Muscle layer of colon (tissue), 2 donors: ENCODE results near the gene PI4KA.

Source experiments
- H3K27ac ChIP-seq: one replicate; pipeline ENCODE4 v1.7.0; 2013; ENCODE audit warnings: low read depth, mild to moderate bottlenecking, low read length, moderate library complexity
- H3K27me3 ChIP-seq, 2 donors: one replicate each; pipeline ENCODE4 v1.7.0; 2013; ENCODE audit warnings: low read length in 2 of 2, mild to moderate bottlenecking in 2 of 2; ENCODE audit not compliant: insufficient read depth in 2 of 2, control insufficient read depth in 1 of 2
- H3K36me3 ChIP-seq: one replicate; pipeline ENCODE4 v1.7.0; 2013; ENCODE audit warnings: mild to moderate bottlenecking, low read length; ENCODE audit not compliant: insufficient read depth
- H3K4me1 ChIP-seq: one replicate; pipeline ENCODE4 v1.7.0; 2013; ENCODE audit warnings: mild to moderate bottlenecking, low read length; ENCODE audit not compliant: insufficient read depth
- H3K4me3 ChIP-seq, 2 donors: one replicate each; pipeline ENCODE4 v1.7.0; 2013; ENCODE audit warnings: low read length in 2 of 2, low read depth in 1 of 2, mild to moderate bottlenecking in 1 of 2, moderate library complexity in 1 of 2
- H3K9ac ChIP-seq: one replicate; pipeline ENCODE4 v1.7.0; 2013; ENCODE audit warnings: low read length
- H3K9me3 ChIP-seq: one replicate; pipeline ENCODE4 v1.7.0; 2013; ENCODE audit warnings: mild to moderate bottlenecking, low read length
- donor health status: abdominal sarcoma.
- donor health status: Adenocarcinoma of cecum.

PI4KA gene

DNA sequence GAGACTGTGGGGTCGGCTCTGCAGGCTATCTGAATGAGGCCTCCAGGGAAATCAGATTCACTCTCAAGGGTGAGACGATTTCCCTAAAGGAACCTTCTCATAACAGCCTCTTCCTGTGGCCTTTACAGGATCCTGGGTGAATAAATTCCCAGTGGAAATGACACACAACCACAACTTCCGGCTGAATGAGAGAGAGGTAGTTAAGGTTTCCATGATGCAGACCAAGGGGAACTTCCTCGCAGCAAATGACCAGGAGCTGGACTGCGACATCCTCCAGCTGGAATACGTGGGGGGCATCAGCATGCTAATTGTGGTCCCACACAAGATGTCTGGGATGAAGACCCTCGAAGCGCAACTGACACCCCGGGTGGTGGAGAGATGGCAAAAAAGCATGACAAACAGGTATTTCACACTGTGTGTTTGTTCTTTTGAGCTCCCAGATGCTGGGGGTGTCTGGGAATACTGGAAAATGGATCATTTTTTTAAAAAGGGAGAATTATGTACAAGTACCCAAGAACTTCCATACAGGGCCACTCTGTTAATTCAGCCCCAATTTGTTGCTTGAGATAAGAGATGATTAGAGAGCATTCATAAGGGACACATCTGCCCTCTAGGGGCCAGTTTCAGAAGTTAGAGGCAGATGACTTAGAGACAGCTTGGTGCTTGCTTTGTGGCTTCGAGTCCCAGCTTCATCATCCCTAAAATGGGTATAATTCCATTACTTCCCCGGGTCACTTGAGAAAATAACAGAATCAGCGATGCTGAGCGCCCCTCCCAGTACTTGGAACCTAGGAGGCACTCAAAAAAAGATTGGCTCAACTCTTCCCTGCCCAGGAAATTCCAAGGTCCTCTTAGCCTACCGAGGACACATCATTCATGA, 74.5 kb downstream of the PI4KA start:
- Histone ChIP-seq H3K9ac (no peak overlapping the region), H3K9me3 (no peaks in the 10 kb centered on the region), H3K27ac (no peak overlapping the region), H3K4me1 (no peaks in the 10 kb centered on the region), H3K27me3 (no peaks in the 10 kb centered on the region), H3K36me3 (peaks cover 27% of the 10 kb centered on the region), H3K4me3 (no peak overlapping the region)

DNA sequence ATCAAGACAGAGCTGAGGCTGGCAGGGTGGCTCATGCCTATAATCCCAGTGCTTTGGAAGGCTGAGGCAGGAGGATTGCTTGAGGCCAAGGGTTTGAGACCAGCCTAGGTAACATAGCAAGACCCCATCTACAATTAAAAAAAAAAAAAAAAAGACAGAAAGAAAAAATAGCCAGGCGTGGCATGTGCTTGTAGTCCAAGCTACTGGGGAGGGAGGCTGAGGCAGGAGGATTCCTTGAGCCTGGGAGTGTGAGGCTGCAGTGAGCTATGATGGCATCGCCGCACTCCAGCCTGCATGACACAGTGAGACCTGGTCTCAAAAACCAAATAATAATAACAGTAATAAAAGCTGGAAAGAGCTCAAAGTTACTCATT, 75.3 kb downstream of the PI4KA start:
- Histone ChIP-seq H3K9ac (no peak overlapping the region), H3K27ac (no peak overlapping the region), H3K4me3 (no peak overlapping the region), H3K9me3 (no peaks in the 10 kb centered on the region), H3K36me3 (peaks cover 24% of the 10 kb centered on the region), H3K4me1 (no peaks in the 10 kb centered on the region), H3K27me3 (no peaks in the 10 kb centered on the region)

DNA sequence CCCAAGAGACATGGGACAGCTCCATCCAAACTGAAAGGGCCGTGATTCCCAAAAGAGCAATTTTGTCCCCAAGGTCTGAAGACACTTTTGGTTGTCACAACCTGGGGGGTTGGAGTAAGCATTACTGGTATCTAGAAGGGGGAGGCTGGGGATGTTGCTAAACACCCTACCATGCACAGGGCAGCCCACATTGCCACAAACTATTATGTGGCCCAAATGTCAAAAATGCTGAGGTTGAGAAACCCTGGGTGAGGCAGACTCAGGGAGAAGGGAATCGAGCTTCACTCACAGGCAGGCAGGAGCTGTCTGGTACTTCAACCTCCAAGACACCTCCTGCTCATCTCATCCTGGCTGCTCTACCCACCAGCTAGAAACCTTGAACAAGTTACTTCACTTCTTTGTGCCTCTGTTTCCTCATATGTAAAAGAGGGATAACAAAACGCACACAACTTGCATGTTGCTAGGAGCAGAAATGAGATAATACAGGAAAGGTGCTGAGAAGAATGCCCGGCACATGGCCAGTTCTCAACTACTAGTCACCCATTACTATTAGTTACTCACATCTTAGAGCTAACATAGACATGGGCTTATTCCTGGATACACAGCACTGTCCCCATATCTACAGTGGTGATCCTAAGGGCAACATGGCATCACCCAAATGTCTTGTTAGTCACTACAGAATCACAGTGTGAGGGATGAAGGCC, 75.9 kb downstream of the PI4KA start:
- H3K27ac ChIP-seq = no peak overlapping the region
- H3K4me3 ChIP-seq = no peak overlapping the region
- no peaks in the 10 kb centered on the region for H3K9me3 ChIP-seq
- no peaks in the 10 kb centered on the region for H3K4me1 ChIP-seq
- no peak overlapping the region for H3K9ac ChIP-seq
- no peaks in the 10 kb centered on the region for H3K27me3 ChIP-seq
- peaks cover 19% of the 10 kb centered on the region for H3K36me3 ChIP-seq

DNA sequence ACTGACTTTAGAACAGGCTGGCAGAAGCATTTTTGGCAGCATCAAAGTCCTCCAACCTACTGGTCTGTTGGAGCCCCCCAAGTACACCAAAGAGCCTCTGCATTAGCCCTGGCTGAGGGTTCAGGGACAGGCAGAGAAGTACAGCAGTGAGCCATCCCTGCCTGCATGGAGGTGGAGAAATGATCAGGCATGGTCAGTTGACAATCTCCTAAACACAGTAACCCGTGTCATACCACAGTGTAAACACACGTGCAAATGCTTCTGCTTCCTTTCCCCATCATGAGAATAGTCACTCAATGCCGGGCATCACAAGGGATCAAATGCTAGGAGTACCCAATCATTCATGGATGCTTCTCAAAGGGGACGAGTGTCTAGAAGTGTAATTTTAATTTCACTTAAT, 76.5 kb downstream of the PI4KA start:
- Histone ChIP-seq H3K27ac (no peak overlapping the region), H3K4me3 (no peak overlapping the region), H3K36me3 (peaks cover 14% of the 10 kb centered on the region), H3K4me1 (no peaks in the 10 kb centered on the region), H3K9me3 (no peaks in the 10 kb centered on the region), H3K27me3 (no peaks in the 10 kb centered on the region), H3K9ac (no peak overlapping the region)

DNA sequence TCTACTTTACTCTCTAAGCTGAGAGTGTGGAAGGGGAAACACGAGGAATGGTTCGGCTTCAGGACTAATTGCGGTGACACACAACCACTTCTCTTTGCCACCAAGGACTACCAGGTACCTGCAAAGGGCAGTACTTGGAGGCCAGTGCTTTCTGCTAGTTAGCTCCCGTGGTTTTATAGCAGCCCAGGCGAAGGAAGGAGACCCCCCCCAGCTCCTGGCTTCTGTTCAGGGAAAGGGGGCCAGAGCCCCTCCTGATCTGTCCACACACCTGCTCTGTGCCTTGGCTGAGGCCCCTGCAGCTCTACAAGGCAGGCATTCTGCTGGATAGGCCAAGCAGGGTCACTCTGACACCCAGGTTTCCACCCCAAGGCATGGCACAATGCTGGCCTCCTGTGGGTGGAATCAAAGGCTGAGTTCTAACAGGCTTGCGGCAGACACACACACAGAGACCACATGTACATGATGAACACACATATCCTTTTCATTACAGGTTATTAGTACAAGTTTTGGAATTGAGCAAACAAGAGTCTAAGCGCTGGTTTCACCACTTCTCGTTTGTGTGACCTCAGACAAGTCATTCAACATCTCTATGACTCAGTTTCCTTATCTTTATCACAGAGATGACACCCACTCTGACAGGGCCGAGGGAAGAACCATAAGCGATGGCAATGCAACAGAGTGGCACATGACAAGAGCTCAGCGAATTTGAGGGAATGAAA, 77.2 kb downstream of the PI4KA start:
- Histone ChIP-seq H3K36me3 (peaks cover 7% of the 10 kb centered on the region), H3K4me3 (no peak overlapping the region), H3K27ac (no peak overlapping the region), H3K9me3 (no peaks in the 10 kb centered on the region), H3K4me1 (no peaks in the 10 kb centered on the region), H3K27me3 (no peaks in the 10 kb centered on the region), H3K9ac (no peak overlapping the region)

DNA sequence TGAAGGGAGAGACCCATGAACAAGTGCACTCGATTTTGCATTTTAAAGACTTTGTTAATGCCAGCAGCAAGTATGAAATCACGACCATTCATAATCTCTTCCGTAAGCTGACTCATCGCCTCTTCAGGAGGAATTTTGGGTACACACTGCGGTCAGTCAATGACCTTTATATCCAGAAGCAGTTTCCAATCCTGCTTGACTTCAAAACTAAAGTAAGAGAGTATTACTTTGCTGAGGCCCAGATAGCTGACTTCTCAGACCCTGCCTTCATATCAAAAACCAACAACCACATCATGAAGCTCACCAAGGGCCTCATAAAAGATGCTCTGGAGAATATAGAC, 78.8 kb downstream of the PI4KA start:
- H3K27me3 ChIP-seq = no peaks in the 10 kb centered on the region
- no peak overlapping the region for H3K27ac ChIP-seq
- no peaks in the 10 kb centered on the region for H3K36me3 ChIP-seq
- H3K4me3 ChIP-seq = no peak overlapping the region
- no peak overlapping the region for H3K9ac ChIP-seq
- H3K9me3 ChIP-seq = no peaks in the 10 kb centered on the region
- H3K4me1 ChIP-seq = no peaks in the 10 kb centered on the region

DNA sequence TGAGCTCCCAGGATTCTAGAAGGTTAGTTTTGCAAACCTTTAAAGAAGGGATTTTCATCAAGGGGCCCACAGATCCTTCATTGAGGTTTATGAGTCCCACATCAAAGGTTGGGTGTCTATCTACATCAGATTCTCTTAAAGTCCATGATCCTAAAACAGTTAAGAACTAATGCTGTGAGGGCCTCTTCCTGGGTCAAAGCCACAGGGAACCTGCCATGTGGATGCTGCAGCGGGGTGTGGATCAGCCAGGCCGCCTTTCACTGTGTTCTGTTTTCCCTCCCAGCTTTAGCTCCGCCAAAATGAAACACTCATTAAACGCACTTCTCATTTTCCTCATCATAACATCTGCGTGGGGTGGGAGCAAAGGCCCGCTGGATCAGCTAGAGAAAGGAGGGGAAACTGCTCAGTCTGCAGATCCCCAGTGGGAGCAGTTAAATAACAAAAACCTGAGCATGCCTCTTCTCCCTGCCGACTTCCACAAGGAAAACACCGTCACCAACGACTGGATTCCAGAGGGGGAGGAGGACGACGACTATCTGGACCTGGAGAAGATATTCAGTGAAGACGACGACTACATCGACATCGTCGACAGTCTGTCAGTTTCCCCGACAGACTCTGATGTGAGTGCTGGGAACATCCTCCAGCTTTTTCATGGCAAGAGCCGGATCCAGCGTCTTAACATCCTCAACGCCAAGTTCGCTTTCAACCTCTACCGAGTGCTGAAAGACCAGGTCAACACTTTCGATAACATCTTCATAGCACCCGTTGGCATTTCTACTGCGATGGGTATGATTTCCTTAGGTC, 79.4 kb downstream of the PI4KA start:
- no peak overlapping the region for H3K4me3 ChIP-seq
- H3K27me3 ChIP-seq = no peaks in the 10 kb centered on the region
- H3K9ac ChIP-seq = no peak overlapping the region
- H3K9me3 ChIP-seq = no peaks in the 10 kb centered on the region
- H3K27ac ChIP-seq = no peak overlapping the region
- H3K4me1 ChIP-seq = no peaks in the 10 kb centered on the region
- no peaks in the 10 kb centered on the region for H3K36me3 ChIP-seq

DNA sequence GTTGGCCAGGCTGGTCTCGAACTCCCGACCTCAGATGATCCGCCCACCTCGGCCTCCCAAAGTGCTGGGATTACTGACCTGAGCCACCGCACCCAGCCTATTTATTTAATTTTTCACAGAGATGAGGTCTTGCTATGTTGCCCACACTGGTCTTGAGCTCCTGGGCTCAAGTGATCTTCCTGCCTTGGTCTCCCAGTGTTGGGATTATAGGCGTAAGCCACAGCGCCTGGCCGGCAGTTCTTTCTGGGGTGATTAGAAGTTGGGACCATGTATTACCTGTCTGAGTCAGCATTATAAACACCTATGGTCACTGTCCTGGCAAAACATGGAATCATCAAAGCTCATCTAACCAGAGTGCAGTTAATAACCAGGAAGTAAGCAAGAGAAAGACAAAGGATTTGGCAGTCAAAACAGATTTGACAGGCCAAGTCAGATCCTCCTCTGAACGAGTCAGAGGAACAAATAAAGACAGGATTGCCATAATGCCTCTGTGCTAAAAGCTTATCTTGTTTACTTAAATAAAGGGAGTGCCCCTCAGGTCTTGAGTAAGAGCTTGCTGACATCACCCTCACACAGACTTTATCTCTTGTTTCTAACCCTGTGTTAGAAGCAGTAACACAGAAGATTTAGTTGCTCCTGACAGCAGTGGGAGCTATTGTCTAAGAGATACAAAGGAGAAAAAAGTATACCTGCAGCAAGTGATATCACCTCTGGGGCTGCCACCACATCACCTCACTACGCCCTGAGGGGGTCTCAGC, 81.0 kb downstream of the PI4KA start:
- H3K4me3 ChIP-seq = no peak overlapping the region
- no peaks in the 10 kb centered on the region for H3K4me1 ChIP-seq
- no peaks in the 10 kb centered on the region for H3K27me3 ChIP-seq
- H3K36me3 ChIP-seq = no peaks in the 10 kb centered on the region
- H3K27ac ChIP-seq = no peak overlapping the region
- no peaks in the 10 kb centered on the region for H3K9me3 ChIP-seq
- H3K9ac ChIP-seq = no peak overlapping the region

DNA sequence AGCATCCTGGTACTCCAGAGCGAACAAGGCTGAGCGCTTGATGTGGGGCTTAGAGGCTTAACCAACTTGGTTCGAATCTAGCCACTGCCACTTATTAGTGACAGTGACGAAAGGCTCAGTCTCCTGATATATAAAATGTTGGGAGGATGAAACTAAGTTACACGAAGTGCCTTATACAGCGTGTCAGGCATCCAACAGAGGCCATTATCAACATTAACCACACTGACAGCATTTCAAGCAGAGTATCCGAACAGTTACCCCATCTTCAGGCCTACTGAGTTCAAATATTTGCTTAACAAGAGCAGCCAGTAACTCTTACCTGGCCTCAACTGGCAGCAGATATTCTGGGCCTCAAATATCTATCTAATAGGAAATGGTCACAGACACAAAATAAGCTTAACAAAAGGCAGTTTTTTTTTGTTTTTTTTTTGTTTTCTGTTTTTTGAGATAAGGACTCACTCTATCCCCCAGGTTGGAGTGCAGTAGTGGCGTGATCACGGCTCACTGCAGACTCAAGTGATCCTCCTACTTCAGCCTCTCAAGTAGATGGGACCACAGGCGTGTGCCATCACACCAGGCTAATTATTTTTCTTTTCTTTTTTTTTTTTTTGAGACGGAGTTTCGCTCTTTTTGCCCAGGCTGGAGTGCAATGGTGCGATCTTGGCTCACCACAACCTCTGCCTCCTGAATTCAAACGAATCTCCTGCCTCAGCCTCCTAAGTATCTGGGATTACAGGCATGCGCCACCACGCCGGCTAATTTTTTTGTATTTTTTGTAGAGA, 81.8 kb downstream of the PI4KA start:
- Histone ChIP-seq H3K36me3 (no peaks in the 10 kb centered on the region), H3K27ac (no peak overlapping the region), H3K4me1 (no peaks in the 10 kb centered on the region), H3K4me3 (no peak overlapping the region), H3K9me3 (no peaks in the 10 kb centered on the region), H3K9ac (no peak overlapping the region), H3K27me3 (no peaks in the 10 kb centered on the region)

DNA sequence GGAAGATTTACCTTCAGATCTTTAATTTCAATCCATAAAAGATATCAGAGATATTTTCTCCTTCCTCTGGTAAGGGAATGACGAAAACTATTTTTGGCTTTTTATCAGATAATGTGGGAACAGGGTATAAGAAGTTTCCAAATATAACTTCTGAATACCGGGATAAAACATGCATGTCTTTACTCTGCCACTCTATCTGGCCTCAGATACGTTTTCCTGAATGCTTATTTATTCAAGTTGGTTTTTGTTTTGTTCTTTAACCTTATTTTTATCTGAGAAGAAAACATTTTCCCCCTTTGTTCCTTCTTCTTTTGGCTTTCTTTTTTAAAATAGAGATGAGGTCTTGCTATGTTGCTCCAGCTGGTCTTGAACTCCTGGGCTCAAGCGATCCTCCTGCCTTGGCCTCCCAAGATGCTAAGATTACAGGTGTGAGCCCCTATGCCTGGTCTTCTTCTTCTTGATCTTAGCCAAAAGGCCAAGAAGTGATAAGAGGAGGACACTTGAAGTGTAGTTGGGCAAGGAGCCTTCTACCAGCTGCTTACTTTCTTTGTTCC, 83.2 kb downstream of the PI4KA start:
- Histone ChIP-seq H3K27me3 (no peaks in the 10 kb centered on the region), H3K9ac (no peak overlapping the region), H3K27ac (no peak overlapping the region), H3K4me3 (no peak overlapping the region), H3K36me3 (no peaks in the 10 kb centered on the region), H3K9me3 (no peaks in the 10 kb centered on the region), H3K4me1 (no peaks in the 10 kb centered on the region)
